Smooth muscle cell (in vitro differentiated cells): Measurements from ENCODE around the gene PHETA2. TPM values are rescaled to one million over a fixed set of nuclear protein-coding genes. Genes with fewer than 3 reads are reported as not detected.

Experiments used
- DNase-seq: peaks from one replicate; lab custom pipeline; 2025; ENCODE audit not compliant: unreplicated experiment; lab: John Stamatoyannopoulos, UW
- H2AFZ ChIP-seq: fragments of 200-600 bp; sonication (generic); 2 replicates; pipeline ENCODE4 v1.6.0; 2016; ENCODE audit warnings: antibody characterized with exemption, low read depth, mild to moderate bottlenecking
- H3F3A ChIP-seq: fragments of 200-600 bp; sonication (generic); 2 replicates; pipeline ENCODE4 v1.6.0; 2017; ENCODE audit warnings: antibody characterized with exemption, low read depth
- H3K27ac ChIP-seq: fragments of 200-600 bp; sonication (generic); 2 replicates; pipeline ENCODE4 v1.5.1; 2016; ENCODE audit warnings: low read depth, mild to moderate bottlenecking
- H3K27me3 ChIP-seq: fragments of 200-600 bp; sonication (generic); 2 replicates; pipeline ENCODE4 v1.6.1; 2016; ENCODE audit warnings: low read depth, mild to moderate bottlenecking
- H3K36me3 ChIP-seq: fragments of 200-600 bp; sonication (generic); 2 replicates; pipeline ENCODE4 v1.5.1; 2016; ENCODE audit warnings: low read depth
- H3K4me1 ChIP-seq: fragments of 200-600 bp; sonication (generic); 2 replicates; pipeline ENCODE4 v1.5.1; 2016; ENCODE audit warnings: low read depth
- H3K4me2 ChIP-seq: fragments of 200-600 bp; sonication (generic); 2 replicates; pipeline ENCODE4 v1.6.0; 2016; ENCODE audit warnings: mild to moderate bottlenecking
- H3K4me3 ChIP-seq: fragments of 200-600 bp; sonication (generic); 2 replicates; pipeline ENCODE4 v1.5.1; 2016; ENCODE audit warnings: mild to moderate bottlenecking
- H3K79me2 ChIP-seq: fragments of 200-600 bp; sonication (generic); 2 replicates; pipeline ENCODE4 v1.6.0; 2016; ENCODE audit warnings: low read depth, mild to moderate bottlenecking
- H3K9ac ChIP-seq: fragments of 200-600 bp; sonication (generic); 2 replicates; pipeline ENCODE4 v1.6.0; 2016; ENCODE audit warnings: low read depth
- H3K9me3 ChIP-seq: fragments of 200-600 bp; sonication (generic); replicated peaks from 2 replicates; pipeline ENCODE4 v1.5.1; 2016; ENCODE audit warnings: low read depth
- H4K20me1 ChIP-seq: fragments of 200-600 bp; sonication (generic); 2 replicates; pipeline ENCODE4 v1.6.0; 2016; ENCODE audit warnings: low read depth
- WGBS: methylation state at CpG from one replicate; pipeline ENCODE4 v1.1.7; 2016; ENCODE audit warnings: low lambda C conversion rate; 5-methylcytosine and 5-hydroxymethylcytosine counted together
- polyA plus RNA-seq: library from polyadenylated mRNA; unstranded; fragments of >200 nt; fragmentation: Nextera tagmentation; extraction: Ambion mirVana; gene quantifications from 2 replicates; pipeline ENCODE4 v1.2.1, GENCODE V29; 2016
- total RNA-seq: library from RNA; depleted of rRNA; stranded (reverse); fragments of >200 nt; gene quantifications from 2 replicates; pipeline ENCODE4 v1.2.3, GENCODE V29; 2014
- TF ChIP-seq, protein P1 (sequence below): fragments of 200-600 bp; sonication (generic); IDR thresholded peaks from 2 replicates; pipeline ENCODE4 v1.5.1; 2017; ENCODE audit warnings: borderline replicate concordance, mild to moderate bottlenecking, antibody characterized with exemption; ENCODE audit not compliant: insufficient read depth, poor library complexity, severe bottlenecking

PHETA2 gene
- total and polyA plus RNA-seq, 2 experiments from 2014 or later: 6.7 to 15.9 TPM

GRCh38 chr22:42050641-42051180 is 23.3 kb upstream of the PHETA2 start:
- Histone ChIP-seq H3K27me3 (no peaks in the 10 kb centered on the region), H3K79me2 (no peaks in the 10 kb centered on the region), H4K20me1 (no peaks in the 10 kb centered on the region), H3K4me2 (no peak overlapping the region), H3K9ac (no peak overlapping the region), H3K4me1 (no peaks in the 10 kb centered on the region), H3K4me3 (no peak overlapping the region), H2AFZ (no peak overlapping the region), H3F3A (no peaks in the 10 kb centered on the region), H3K27ac (no peak overlapping the region), H3K36me3 (no peaks in the 10 kb centered on the region), H3K9me3 (no peaks in the 10 kb centered on the region)
- TF ChIP-seq, protein P1, sequence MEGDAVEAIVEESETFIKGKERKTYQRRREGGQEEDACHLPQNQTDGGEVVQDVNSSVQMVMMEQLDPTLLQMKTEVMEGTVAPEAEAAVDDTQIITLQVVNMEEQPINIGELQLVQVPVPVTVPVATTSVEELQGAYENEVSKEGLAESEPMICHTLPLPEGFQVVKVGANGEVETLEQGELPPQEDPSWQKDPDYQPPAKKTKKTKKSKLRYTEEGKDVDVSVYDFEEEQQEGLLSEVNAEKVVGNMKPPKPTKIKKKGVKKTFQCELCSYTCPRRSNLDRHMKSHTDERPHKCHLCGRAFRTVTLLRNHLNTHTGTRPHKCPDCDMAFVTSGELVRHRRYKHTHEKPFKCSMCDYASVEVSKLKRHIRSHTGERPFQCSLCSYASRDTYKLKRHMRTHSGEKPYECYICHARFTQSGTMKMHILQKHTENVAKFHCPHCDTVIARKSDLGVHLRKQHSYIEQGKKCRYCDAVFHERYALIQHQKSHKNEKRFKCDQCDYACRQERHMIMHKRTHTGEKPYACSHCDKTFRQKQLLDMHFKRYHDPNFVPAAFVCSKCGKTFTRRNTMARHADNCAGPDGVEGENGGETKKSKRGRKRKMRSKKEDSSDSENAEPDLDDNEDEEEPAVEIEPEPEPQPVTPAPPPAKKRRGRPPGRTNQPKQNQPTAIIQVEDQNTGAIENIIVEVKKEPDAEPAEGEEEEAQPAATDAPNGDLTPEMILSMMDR: no peak
- 89% methylated on average over 2 of the region's 2 CpGs for WGBS
- DNase-seq: no peak

- H3K36me3 ChIP-seq: no peaks in the 10 kb centered on the region
- no peaks in the 10 kb centered on the region for H3F3A ChIP-seq
- DNase-seq: no peak
- H3K4me3 ChIP-seq: no peak overlapping the region
- H3K9ac ChIP-seq: no peak overlapping the region
- no peaks in the 10 kb centered on the region for H3K4me1 ChIP-seq
- no peaks in the 10 kb centered on the region for H3K79me2 ChIP-seq
- TF ChIP-seq, protein P1: no peak
- WGBS: 91% methylated on average over 3 of the region's 3 CpGs
- no peaks in the 10 kb centered on the region for H4K20me1 ChIP-seq
- no peak overlapping the region for H3K4me2 ChIP-seq
- peaks cover 3% of the 10 kb centered on the region for H3K9me3 ChIP-seq
- H3K27ac ChIP-seq: no peak overlapping the region
- H2AFZ ChIP-seq: no peak overlapping the region
- no peaks in the 10 kb centered on the region for H3K27me3 ChIP-seq
Measured at GRCh38 chr22:42052765-42053164, 21.3 kb upstream of the PHETA2 start.

DNA sequence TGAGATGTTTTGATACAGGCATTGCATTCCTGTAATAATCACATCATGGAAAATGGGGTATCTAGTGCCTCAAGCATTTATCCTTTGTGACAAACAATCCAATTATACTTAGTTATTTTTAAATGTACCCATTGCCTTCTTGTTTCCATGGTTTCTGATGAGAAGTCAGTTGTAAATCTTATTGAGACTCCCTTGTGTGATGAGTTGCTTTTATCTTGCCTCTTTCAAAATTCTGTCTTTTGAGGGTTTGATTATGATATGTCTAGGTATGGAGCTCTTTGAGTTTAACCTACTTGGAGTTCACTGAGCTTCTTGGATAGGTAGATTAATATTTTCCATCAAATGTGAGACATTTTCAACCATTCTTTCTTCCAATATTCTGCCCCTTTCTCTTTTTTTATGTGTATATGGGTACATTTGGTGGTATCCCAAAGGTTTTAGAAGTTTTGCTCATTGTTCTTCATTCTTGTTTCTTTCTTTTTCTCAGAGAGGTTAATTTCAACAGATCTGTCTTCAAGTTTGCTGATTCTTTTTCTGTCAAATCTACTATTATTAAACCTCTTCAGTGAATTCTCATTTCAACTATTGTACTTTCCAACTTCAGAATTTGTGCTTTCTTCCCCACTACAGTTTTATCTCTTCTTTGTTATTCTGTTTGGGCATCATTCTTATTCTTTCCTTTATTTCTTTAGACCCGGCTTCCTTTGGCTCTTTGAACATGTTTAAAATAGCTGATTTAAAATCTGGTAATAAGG is 17.1 kb upstream of the PHETA2 start:
- Histone ChIP-seq H4K20me1 (no peaks in the 10 kb centered on the region), H3K27ac (no peak overlapping the region), H3K4me2 (no peak overlapping the region), H3K9ac (no peak overlapping the region), H3K36me3 (peaks cover 5% of the 10 kb centered on the region), H3K4me3 (no peak overlapping the region), H3F3A (no peaks in the 10 kb centered on the region), H2AFZ (no peak overlapping the region), H3K9me3 (peaks cover 3% of the 10 kb centered on the region), H3K4me1 (no peaks in the 10 kb centered on the region), H3K27me3 (no peaks in the 10 kb centered on the region), H3K79me2 (no peaks in the 10 kb centered on the region)
- 97% methylated on average over 1 of the region's 1 CpG for WGBS
- no peak for DNase-seq
- TF ChIP-seq, protein P1: no peak

DNA sequence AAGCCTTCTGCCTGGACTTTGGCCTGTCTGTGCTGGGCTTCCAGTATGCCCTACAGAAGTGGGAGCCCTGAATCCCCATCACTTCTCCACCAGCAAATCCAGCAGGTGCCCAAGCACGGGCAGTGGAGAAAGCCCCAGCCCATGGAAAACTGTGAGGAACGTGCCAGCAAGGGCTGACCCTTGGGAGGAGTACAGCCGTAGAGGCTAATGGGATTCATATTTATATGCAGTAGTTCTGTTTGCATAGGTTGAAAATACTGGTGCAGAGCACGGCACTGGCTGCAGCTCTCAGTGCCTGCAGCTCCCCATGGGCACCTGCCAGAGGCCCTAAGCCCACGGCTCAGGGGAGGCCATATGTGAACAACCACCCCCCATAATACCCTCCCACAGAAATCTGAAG is 13.6 kb upstream of the PHETA2 start:
- Histone ChIP-seq H2AFZ (no peak overlapping the region), H3K27ac (no peak overlapping the region), H3K4me3 (no peak overlapping the region), H3F3A (no peaks in the 10 kb centered on the region), H3K9me3 (peaks cover 3% of the 10 kb centered on the region), H3K4me2 (no peak overlapping the region), H4K20me1 (no peaks in the 10 kb centered on the region), H3K36me3 (peaks cover 5% of the 10 kb centered on the region), H3K79me2 (no peaks in the 10 kb centered on the region), H3K4me1 (no peaks in the 10 kb centered on the region), H3K27me3 (no peaks in the 10 kb centered on the region), H3K9ac (no peak overlapping the region)
- TF ChIP-seq, protein P1: no peak
- 88% methylated on average over 5 of the region's 5 CpGs for WGBS
- DNase-seq: no peak
